ENCODE measurements around the gene ITGA2B. TPM values are rescaled to one million over a fixed set of nuclear protein-coding genes. Genes with fewer than 3 reads are reported as not detected.

The ITGA2B gene
- total and polyA plus RNA-seq, 2 of the 8 experiments (the other 6 are each of a cell fraction or from before 2014, with no cell fraction given), result 6.9 to 12.3 TPM

DNA sequence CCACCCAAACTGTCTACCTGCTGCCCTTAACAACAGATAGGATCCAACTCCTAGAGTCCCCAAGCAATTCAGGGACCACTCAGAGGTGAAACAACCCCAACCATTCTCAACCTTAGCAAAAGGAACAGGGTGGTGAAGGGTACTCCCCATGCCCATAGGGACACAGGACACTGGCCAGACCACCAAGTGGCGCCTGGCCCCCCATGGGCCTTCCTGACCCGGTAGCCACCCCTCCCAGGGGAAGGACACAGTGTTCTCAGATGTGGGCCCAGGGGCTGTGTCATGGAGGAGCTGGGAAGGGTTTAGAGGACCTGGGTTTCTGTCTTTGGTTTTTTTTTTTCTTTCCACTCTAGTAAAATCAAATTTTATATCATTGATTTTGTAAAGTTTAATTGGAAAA, 55.1 kb downstream of the ITGA2B start (continued):
- TF ChIP-seq, protein P1, sequence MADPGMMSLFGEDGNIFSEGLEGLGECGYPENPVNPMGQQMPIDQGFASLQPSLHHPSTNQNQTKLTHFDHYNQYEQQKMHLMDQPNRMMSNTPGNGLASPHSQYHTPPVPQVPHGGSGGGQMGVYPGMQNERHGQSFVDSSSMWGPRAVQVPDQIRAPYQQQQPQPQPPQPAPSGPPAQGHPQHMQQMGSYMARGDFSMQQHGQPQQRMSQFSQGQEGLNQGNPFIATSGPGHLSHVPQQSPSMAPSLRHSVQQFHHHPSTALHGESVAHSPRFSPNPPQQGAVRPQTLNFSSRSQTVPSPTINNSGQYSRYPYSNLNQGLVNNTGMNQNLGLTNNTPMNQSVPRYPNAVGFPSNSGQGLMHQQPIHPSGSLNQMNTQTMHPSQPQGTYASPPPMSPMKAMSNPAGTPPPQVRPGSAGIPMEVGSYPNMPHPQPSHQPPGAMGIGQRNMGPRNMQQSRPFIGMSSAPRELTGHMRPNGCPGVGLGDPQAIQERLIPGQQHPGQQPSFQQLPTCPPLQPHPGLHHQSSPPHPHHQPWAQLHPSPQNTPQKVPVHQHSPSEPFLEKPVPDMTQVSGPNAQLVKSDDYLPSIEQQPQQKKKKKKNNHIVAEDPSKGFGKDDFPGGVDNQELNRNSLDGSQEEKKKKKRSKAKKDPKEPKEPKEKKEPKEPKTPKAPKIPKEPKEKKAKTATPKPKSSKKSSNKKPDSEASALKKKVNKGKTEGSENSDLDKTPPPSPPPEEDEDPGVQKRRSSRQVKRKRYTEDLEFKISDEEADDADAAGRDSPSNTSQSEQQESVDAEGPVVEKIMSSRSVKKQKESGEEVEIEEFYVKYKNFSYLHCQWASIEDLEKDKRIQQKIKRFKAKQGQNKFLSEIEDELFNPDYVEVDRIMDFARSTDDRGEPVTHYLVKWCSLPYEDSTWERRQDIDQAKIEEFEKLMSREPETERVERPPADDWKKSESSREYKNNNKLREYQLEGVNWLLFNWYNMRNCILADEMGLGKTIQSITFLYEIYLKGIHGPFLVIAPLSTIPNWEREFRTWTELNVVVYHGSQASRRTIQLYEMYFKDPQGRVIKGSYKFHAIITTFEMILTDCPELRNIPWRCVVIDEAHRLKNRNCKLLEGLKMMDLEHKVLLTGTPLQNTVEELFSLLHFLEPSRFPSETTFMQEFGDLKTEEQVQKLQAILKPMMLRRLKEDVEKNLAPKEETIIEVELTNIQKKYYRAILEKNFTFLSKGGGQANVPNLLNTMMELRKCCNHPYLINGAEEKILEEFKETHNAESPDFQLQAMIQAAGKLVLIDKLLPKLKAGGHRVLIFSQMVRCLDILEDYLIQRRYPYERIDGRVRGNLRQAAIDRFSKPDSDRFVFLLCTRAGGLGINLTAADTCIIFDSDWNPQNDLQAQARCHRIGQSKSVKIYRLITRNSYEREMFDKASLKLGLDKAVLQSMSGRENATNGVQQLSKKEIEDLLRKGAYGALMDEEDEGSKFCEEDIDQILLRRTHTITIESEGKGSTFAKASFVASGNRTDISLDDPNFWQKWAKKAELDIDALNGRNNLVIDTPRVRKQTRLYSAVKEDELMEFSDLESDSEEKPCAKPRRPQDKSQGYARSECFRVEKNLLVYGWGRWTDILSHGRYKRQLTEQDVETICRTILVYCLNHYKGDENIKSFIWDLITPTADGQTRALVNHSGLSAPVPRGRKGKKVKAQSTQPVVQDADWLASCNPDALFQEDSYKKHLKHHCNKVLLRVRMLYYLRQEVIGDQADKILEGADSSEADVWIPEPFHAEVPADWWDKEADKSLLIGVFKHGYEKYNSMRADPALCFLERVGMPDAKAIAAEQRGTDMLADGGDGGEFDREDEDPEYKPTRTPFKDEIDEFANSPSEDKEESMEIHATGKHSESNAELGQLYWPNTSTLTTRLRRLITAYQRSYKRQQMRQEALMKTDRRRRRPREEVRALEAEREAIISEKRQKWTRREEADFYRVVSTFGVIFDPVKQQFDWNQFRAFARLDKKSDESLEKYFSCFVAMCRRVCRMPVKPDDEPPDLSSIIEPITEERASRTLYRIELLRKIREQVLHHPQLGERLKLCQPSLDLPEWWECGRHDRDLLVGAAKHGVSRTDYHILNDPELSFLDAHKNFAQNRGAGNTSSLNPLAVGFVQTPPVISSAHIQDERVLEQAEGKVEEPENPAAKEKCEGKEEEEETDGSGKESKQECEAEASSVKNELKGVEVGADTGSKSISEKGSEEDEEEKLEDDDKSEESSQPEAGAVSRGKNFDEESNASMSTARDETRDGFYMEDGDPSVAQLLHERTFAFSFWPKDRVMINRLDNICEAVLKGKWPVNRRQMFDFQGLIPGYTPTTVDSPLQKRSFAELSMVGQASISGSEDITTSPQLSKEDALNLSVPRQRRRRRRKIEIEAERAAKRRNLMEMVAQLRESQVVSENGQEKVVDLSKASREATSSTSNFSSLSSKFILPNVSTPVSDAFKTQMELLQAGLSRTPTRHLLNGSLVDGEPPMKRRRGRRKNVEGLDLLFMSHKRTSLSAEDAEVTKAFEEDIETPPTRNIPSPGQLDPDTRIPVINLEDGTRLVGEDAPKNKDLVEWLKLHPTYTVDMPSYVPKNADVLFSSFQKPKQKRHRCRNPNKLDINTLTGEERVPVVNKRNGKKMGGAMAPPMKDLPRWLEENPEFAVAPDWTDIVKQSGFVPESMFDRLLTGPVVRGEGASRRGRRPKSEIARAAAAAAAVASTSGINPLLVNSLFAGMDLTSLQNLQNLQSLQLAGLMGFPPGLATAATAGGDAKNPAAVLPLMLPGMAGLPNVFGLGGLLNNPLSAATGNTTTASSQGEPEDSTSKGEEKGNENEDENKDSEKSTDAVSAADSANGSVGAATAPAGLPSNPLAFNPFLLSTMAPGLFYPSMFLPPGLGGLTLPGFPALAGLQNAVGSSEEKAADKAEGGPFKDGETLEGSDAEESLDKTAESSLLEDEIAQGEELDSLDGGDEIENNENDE (IDR thresholded peaks at IDR 0.05; ENCODE audit: insufficient replicate concordance, low read length), result no peak
- TF ChIP-seq ZNF274 (IDR thresholded peaks at IDR 0.05; ENCODE audit: borderline replicate concordance, extremely low read depth, low read length) (no peak), RNF2 (IDR thresholded peaks at IDR 0.05; ENCODE audit: borderline replicate concordance, low read depth, low read length, missing control alignments, poor library complexity, severe bottlenecking) (no peak), JUND (IDR thresholded peaks at IDR 0.05; ENCODE audit: low read length) (no peak), YY1 (IDR thresholded peaks at IDR 0.05; ENCODE audit: low read depth, low read length) (no peak), KDM4A (IDR thresholded peaks at IDR 0.05; ENCODE audit: low read depth, low read length, severe bottlenecking) (no peak), SIX5 (IDR thresholded peaks at IDR 0.05; ENCODE audit: low read depth, low read length) (no peak), SUZ12 (IDR thresholded peaks at IDR 0.05; ENCODE audit: low read length) (no peak), TEAD4 (IDR thresholded peaks at IDR 0.05; ENCODE audit: low read depth, low read length) (no peak), BRCA1 (IDR thresholded peaks at IDR 0.05; ENCODE audit: low read depth, low read length) (no peak), KDM5A (IDR thresholded peaks at IDR 0.05; ENCODE audit: low read length) (no peak)
